CD4-positive, alpha-beta T cell treated with Interleukin-4 for 1 hour (primary cell): ENCODE data around the gene LRIF1.
"Not testable (repeated sequence)": the region's sequence is repeated elsewhere in the genome, so short reads cannot be mapped to it uniquely, and the experiment has no call there.

Experiments used
- DNase-seq, 2 donors: peaks; one replicate each; pipeline ENCODE4 v3.0.0-alpha.2; 2020 to 2022

Gene LRIF1

GRCh38 chr1:110948038-110948810 lies 15.5 kb downstream of the LRIF1 start:
- no peak for DNase-seq

- no peak for DNase-seq
Measured at GRCh38 chr1:110945626-110946025, 18.1 kb downstream of the LRIF1 start.

- DNase-seq, result no peak
Measured at GRCh38 chr1:110944806-110945205, 18.9 kb downstream of the LRIF1 start.

- no peak for DNase-seq
Measured at GRCh38 chr1:110936567-110936966, 27.2 kb downstream of the LRIF1 start.

GRCh38 chr1:110931097-110931496 lies 32.6 kb downstream of the LRIF1 start:
- DNase-seq, result not testable (repeated sequence)

- no peak for DNase-seq
Measured at GRCh38 chr1:110928904-110929303, 34.8 kb downstream of the LRIF1 start.

GRCh38 chr1:110928191-110928590 lies 35.5 kb downstream of the LRIF1 start:
- no peak for DNase-seq

GRCh38 chr1:110927484-110928075 lies 36.1 kb downstream of the LRIF1 start:
- DNase-seq, result no peak

GRCh38 chr1:110921953-110922352 lies 41.8 kb downstream of the LRIF1 start:
- DNase-seq, result no peak

- DNase-seq, result no peak
Measured at GRCh38 chr1:110918016-110918415, 45.7 kb downstream of the LRIF1 start.

- DNase-seq, result peak in 1 of 2 donors; percentile 13
Measured at GRCh38 chr1:110916669-110917306, 46.9 kb downstream of the LRIF1 start.

GRCh38 chr1:110916274-110916668 lies 47.5 kb downstream of the LRIF1 start:
- DNase-seq, result no peak

- no peak for DNase-seq
Measured at GRCh38 chr1:110915804-110916203, 47.9 kb downstream of the LRIF1 start.

- DNase-seq, result no peak
Measured at GRCh38 chr1:110914676-110915075, 49.0 kb downstream of the LRIF1 start.

- DNase-seq, result no peak
Measured at GRCh38 chr1:110912784-110913183, 50.9 kb downstream of the LRIF1 start.

- no peak for DNase-seq
Measured at GRCh38 chr1:110903853-110904500, 59.7 kb downstream of the LRIF1 start.

GRCh38 chr1:110902820-110903463 lies 60.8 kb downstream of the LRIF1 start:
- DNase-seq, result no peak

GRCh38 chr1:110899458-110899843 lies 64.3 kb downstream of the LRIF1 start:
- no peak for DNase-seq

- no peak for DNase-seq
Measured at GRCh38 chr1:110898734-110899457, 64.8 kb downstream of the LRIF1 start.

GRCh38 chr1:110897681-110898080 lies 66.0 kb downstream of the LRIF1 start:
- DNase-seq, result peak in 1 of 2 donors; percentile 32
